NCI-H226 (cell line): Measurements from ENCODE around the gene ENTPD2.
A peak's percentile ranks its signal among the peaks of the same experiment; 100 is the strongest.

Source experiments
- DNase-seq: peaks from one replicate; pipeline ENCODE4 v3.0.0-alpha.2; 2015

Gene ENTPD2

DNA sequence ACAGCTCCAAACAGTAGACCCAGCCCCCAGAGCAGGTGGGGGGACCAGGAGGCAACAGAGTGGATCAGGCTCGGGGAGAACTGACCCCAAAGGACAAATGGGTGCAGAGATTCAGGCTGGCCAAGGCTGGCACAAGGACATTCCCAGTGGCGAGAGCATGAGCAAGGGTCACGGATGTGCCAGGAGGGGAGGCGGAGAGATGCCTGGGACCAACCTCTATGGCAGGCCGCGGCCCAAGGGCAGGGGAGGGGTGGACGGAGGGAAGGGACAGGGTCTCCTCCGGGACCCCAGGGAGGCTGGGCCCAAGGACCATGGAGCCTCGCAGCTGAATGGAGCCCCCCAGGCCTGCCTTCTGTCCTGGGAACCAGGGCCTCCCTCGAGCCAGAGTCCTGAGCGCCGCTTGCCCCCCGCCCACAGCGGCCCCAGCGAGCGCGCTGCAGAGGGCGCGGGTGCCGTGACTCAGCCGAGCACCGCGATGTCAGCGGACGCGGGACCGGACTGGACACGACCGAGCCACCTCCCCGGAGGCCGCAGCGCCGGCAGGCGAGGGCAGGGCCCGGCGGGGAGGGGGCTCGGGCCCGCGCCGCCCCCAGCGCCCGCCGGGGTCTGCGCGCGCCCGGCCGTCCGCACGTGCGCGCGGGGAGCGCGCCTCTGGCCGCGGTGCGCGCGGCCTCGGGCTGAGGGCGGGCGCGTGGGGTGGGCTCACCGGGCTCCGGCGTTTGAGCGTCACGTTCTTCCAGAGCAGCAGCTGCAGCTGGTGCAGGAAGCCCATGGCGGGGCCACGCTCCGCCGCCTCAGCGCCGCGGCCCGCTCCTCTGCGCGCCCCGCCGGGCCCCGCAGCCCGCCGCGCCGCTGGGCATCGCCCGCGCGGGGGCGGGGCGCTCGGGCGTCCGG, 26.2 kb downstream of the ENTPD2 start, which contains the start of gene ABCA2:
ABCA2 (minus strand) TSS at position 869 of the 894 bp plus-strand sequence; CDS start at position 772, 97 bp downstream.
- no peak for DNase-seq

DNA sequence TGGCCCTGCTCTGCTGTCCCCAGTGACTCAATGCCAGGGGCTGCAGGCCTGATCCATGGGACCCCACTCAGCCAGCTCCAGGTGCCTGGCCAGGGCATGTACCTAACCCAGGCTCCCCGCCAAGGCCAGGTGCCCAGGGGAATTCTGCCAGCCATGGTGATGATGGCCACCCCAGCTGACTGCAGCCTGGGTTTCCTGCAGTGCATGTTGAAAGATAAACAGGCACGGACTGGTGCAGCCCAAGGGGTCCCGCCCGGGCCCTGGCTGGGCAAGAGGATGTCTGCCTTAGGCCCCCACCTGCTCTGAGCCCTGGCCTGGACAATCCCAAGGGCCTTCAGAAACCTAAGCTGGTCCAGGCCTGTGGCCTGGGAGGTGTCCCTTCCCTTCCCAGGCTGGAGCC, 27.0 kb downstream of the ENTPD2 start:
- no peak for DNase-seq

DNA sequence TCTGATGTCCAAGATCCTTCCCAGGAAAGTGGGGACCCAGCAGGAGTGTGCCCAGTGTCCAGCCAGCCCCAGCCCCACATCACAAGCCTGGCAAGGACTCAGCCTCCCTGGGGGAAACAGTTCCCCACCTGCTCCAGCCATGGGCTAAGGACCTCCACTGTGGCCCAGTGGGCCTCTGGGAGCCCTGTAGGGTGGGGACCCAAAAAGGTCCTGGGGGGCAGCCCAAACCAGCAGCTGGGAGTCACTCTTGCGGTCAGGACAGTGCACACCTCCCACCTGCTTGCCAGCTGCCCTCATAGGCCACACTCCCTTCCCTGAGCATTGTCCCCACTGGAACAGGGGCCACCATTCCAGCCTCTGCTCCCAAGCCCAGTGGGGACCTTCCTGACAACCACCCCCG, 27.5 kb downstream of the ENTPD2 start:
- DNase-seq: no peak

DNA sequence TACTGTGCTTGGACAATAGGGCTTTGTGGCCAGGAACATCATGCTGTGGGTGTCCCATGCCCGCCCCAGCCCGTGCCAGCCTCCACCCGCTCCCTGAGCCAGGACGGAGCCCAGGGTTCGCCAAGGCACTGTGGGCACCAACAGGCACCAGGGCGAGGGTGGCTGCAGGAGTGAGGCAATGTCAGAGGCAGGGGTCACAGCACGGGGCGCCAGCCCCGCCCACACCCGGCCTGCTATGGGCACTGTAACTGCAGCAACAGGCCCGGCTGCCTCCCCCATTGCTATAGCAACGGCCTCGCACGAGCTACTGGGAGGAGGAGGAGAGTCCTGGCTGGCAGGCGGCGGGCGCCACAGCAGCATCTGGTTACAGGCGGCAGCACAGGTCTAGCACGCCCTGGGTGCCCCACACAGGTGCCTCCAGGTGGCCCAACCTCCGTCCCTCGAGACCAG, 28.3 kb downstream of the ENTPD2 start:
- no peak for DNase-seq

DNA sequence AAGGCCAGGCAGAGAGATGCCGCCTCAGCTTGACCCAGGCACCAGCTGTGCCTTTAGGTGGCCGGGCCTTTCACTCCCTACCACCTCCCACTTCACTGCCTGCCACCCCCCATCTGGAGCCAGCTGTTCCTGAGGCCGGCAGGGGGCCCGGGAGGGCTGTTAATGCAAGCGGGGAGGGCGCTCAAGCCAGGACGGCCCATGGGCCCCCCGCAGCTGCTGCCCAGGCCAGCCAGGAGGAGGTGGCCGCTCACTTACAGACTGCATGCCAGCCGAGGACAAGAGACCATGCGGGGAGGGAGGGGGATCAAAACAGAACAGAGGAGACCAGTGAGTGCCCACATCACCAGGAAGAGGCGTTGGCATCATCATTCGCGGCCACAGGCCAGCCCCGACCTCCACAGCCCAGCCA, 30.3 kb downstream of the ENTPD2 start:
- DNase-seq: no peak

DNA sequence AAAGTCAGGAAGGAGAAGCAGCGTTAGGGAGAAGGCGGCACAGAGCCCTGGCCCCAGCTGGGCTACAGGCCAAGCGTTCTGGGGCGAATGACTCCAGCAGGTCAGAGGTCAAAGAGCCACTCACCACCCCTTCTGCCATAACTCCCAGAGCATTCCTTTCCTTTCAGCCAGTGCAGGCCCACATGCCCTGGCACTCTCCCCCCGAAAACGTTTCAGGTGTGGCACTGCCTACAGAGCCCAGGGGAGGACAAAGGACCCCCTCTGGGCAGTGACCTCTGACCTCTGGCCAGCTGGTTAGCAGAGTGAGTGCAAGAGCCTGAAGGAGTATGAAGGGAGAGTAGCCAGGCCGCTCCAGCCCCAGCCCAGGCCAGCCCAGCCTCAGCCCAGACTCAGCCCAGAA, 30.7 kb downstream of the ENTPD2 start:
- no peak for DNase-seq

DNA sequence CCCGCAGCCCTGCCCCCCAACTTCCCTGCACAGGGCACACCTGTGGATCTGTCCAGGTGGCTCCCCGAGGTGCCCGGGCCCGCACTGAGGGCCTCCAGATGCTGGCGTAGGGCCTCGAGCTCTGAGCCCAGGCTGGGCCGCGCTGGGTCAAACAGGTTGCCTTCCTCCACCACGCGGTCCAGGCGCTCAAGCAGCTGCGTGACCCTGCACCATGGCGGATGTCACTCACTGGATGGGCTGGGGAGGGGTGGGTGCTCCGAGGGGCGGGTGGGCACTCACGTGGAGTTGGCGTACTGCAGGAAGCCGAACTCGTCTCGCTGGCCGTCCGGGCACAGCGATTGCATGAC, 31.2 kb downstream of the ENTPD2 start:
- DNase-seq: no peak

DNA sequence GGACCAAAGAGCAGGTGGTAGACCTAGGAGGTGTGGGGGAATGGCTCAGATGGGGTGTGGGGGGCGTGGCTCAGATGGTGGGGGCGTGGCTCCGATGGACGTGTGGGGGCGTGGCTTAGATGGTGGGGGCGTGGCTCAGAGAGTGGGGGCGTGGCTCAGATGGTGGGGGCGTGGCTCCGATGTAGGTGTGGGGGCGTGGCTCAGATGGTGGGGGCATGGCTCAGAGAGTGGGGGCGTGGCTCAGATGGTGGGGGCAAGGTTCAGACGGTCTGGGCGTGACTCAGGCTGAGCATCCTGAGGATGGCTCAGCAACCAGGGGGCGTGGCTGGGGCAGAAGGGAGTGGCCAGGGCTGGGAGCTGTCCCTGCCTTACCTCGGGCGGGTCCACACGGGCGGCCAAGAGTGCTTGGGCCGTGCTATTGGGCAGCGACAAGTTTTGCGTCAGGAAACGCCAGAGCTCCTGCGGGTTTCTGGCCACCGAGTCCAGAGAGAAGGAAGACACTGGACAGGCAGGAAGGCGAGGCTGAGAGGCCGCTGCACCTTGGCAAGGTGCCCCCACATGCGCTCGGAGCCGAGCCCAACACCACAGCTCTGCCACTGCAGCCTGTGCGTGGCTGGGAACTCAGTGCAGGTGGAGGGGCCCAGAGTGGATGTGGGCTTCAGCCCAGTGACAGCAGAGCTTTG, 31.7 kb downstream of the ENTPD2 start:
- DNase-seq: peak; percentile 95

DNA sequence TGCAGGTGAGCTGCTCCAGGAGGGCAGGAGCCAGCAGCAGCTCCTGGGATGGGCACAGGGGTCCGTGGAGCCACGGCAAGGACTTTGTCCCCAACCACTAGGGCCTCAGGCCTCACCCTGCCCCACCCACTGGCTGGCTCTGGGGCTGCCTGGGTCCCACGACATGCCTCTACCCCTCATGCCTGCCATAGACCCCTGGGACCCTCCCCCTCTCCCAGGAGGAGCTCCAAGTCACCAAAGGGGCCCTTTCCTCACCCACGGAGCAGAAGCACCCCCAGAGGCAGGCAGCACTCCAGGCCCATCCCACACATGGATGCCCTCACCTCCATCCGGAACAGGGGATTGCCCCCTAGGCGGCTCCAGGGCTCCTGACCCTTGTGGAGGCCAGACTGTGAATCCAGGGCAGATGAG, 32.3 kb downstream of the ENTPD2 start:
- no peak for DNase-seq

DNA sequence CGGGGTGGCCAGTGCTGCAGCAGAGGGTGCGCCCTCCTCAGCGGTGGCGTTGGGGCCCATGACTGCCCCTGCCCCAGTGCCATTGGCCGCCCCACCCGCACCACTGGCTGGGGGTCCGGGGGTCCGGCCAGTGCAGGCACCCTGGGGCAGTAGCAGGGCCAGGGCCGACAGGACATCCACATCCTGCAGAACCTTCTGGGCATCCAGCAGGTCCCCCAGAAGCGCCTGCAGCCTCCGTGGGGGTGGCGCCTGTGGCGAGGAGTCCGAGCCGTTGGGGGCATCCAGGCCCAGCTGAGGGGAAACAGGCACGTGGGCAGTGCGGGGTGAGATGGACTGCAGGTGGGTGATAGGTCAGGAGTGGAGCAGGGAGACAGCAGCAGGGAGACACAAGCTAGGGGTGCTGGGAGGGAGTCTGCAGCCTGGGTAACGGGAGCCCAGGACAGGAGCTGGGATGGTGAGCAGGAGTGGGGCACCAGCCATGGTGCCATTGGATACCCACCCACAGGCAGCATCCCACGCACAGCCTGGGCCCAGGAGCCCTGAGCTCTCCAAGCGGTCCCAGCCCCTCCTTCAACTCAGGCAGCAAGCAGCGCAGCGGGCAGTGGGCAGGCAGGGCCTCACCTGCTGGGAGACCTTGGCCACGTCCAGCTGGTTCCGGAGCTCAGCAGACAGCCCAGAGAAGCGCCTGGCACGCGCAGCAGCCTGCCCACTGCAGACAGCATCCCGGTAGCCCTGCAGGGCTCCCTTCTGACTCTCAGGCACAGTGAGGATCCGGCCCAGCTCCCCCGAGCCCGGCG, 32.9 kb downstream of the ENTPD2 start:
- DNase-seq: no peak

DNA sequence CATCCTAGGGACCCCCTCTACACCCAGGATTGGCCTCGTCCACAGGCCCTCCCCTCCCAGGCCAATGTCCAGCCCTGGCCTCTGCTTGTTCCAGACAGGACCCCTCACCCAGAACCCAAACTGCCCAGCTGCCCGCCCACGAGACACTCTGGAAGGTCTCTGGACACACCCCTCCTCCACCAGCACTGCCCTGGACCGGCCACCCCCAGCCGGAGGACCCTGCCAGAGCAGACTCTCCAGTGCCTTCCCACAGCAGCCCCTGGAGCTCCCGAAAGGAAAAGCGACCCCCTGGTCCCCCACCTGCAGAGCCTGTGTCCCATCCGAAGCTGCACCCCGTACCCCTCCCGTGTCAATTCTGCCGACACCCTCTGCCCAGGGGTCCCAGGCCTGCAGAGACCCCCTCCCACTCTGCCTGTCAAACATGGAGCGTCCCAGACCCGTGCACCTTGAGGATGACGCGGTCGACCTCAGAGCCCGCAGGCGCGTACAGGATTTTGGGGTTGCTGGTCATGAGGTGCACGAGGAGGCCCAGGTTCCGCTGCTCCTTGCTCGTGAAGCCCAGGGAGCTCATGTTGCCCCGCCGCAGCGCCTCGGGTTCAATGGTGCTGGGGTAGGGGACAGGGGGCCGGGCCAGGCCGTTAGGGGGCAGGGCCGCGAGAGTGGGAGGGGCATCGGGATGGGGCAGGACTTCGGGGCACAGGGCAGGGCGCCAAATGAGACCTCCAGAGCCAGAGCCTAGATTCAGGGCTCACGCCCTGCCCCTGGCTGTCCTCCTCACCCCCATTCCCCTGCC, 33.8 kb downstream of the ENTPD2 start:
- DNase-seq: no peak

DNA sequence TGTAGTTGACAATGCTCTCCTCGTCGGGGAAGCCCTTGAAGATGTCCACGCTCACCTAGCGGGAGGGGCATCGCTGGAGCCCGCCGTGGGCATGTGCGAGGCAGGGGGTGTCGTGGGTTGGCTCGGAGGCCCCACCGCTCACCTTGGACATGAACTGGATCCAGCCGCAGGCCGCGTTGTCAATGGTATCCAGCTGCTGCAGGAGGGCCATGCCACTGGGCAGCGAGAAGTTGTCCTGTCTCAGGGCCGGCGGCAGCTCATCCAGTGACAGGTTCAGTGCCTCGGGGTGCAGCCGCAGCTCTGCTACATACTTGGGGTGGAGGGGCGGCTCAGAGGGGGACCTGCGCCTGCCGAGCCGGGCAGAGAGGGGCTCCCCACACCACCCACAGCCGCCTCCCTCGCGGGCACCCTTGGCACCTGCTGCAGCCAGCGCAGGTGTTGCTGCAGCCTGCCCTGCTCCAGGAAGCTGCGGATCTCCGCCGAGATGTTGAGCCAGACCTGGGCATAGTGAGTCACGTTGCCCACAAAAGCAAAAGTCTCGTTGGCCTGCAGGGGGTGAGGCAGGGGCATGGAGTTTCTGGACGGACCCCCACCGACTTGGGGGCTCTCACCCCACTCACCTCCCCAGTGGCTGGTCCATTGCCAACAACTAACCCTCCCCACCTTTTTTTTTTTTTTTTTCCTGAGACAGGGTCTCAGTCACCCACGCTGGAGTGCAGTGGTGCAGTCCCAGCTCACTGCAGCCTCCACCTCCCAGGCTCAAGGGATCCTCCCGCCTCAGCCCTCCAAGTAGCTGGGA, 34.9 kb downstream of the ENTPD2 start:
- no peak for DNase-seq

DNA sequence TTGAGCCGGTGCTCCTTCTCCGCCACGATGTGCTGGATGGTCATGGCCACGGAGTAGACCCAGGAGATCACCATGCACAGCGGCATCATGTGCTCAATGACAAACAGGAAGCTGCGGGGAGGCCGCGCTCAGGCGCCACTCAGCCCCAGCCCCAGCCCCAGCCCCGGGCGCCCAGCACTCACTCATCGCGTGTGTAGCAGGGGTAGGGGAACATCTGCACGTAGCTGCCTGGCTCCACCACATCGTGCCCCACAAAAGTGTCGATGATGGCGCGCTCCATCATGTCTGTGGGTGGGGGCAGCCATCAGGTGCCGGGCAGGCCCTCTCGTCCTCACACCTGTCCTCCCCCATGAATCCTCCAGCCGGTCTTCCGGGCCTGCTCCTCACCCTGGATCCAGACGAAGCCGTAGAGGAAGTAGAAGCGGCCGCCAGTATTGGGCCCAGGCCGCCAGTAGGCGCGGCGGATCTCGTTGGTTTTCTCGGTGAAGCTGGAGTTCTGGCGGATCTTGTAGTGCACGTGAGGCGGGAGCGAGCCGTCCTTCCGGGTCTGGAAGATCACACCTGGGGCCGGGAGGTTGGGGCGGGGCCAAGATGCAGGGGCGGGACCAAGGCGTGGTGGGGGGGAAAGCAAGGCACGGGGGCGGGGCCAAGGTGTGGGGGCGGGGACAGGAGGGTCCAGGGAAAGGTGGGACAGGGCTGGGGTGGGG, 35.9 kb downstream of the ENTPD2 start:
- DNase-seq: no peak

DNA sequence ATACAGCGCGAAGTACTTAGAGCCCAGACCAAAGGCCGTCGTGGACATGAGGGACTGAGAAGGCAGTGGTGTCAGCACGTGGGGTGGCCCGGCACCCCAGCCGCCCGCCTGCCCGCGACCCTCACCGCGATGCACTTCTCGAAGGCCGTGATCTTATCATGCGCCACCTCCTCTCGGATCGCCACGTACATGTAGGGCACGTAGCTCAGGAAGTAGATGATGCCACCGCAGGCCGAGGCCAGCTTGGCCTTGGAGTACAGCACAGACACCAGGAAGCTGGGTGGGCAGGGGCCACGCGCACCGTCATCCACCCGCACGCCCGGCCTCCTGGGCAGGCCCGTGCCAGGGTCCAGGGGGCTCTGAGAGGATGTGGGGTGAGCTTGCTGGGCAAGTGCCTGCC, 36.8 kb downstream of the ENTPD2 start:
- no peak for DNase-seq

DNA sequence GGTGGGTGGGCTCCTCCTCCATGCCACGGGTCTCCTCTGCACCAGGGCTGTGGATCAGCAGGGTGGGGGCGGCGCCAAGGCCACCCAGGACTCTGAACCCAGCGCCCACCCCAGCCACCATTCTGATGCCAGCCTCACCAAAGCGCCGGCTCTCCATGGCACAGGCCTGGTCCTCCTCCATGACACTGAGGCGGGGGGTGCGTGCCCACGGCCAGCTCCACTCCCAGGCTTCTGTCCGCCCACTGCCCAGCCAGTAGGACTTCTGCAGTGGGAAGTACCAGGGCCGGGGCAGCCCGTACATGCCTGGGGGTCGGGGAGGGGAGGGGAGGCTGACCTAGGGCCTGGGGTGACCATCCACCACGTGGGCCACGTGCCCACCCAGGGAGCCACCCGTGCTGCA, 37.4 kb downstream of the ENTPD2 start:
- no peak for DNase-seq

DNA sequence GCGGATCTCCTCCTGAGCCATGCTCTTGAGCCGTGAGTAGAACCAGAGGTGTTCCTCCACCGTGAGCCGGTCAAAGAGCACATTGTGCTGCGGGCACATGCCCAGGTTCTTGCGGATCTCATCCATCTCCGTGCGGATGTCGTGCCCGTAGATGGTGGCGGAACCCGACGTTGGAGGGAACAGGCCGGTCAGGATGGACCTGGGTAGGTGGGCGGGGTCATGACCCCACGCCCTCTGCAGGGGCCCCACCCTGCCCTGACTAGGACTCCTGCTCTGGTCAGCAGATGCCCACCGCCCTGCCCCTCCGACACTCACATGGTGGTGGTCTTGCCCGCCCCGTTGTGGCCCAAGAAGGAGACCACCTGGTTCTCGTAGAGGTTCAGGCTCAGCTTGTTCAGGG, 37.9 kb downstream of the ENTPD2 start:
- DNase-seq: no peak

DNA sequence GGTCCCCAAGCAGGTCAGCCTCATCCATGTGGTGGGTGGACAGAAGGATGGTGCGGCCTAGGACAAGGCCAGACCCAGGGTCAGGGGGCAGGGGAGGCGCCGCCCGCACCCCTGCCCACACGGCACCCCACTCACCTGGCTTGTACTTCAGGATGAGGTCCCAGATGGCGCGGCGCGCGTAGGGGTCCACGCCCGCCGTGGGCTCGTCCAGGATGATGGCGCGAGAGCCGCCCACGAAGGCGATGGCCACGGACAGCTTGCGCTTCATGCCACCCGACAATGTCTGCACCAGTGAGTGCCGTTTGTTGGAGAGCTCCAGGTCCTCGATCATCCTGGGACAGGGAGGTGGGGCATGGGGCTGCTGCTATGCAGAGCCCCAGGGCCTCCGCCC, 38.3 kb downstream of the ENTPD2 start:
- DNase-seq: no peak

DNA sequence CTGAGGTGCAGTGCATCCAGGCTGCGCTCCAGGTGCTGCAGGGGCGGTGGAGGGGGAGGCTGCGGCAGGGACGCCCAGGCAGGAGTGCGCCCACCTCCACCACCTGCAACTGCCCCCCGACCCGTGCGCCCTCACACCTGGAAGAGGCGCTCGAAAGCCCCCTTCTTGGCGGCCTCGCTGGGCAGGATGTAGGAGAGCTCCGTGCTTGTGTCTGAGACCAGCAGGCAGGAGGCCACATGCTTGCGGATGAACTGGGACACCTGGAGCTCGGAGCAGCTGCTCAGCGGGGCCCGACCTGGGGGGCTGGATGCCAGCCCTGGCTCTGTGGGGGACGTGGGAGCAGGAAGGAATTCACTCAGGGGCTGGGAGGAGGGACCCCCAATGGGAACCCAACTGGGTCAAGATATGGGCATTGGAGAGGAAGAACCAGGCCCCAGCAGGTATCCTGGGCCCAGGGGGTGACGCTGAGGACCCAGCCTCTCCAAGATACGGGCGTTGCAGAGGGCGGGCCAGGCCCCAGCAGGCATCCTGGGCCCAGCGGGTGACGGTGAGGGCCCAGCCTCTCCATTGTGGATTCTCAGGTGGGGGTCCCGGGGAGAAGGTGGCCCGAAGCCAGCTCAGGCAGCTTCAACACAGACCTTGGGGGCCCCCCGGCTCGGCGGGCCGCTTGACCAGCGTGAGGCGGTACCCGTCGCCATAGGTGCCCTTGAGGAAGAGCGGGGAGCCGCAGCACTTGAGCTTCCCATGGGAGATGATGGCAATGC, 38.9 kb downstream of the ENTPD2 start:
- no peak for DNase-seq

DNA sequence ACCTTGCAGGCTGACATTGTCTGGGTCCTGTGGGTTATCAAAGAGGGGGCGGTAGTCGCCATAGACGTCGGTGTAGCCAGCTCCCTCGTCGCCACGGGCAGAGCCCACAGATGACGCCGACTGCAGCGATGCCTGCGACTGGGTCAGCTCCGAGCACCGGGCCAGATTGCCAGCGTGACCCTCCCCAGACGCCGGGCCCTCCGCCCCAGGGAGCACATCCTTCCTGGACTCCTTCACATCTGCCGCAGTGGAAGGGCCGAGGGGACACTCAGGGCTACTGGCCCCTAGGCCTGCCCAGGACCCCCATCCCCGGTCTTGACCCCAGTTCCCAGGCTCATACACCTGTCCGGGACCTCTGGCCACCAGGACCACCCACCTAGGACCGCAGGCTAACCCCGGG, 39.7 kb downstream of the ENTPD2 start:
- no peak for DNase-seq

DNA sequence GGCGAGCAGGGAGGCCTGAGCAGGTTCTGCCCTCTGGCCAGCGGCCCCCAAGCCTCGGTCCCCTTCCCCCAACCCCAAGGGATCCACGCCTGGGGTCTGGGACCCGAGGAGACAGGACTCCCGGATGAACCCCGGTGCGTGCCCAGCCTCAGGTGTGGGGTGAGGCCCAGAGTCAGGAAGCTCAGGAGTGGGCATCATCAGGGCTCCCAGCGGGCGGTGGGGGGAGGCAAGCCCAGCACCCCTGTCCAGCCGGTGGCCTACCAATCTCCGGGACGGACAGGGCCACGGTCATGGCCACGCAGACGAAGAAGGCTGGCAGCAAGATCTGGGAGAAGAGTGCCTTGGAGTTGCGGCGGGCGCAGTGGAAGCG, 40.3 kb downstream of the ENTPD2 start:
- DNase-seq: no peak
